RWPE1 (cell line): Measurements from ENCODE around the gene SHMT1.

Experiments
- CTCF ChIA-PET: fragments of 350-600 bp; sonication (Branson Sonifier 250); formaldehyde crosslinking; extraction: SDS; loops from one replicate; lab custom pipeline; 2021; lab: Yijun Ruan, JAX
- POLR2A ChIA-PET: fragments of 400-600 bp; formaldehyde crosslinking; extraction: SDS; loops from one replicate; lab custom pipeline; 2020; ENCODE audit warnings: antibody characterized with exemption; ENCODE audit not compliant: low non-redundant PET; lab: Yijun Ruan, JAX
- DNase-seq: peaks from one replicate; pipeline ENCODE4 v3.0.0; 2012; ENCODE audit warnings: low spot score
- H3K27ac ChIP-seq: fragments of 450-650 bp; 2 replicates; pipeline ENCODE4 v1.5.1; 2017
- TF ChIP-seq, protein P1 (sequence below): fragments of 450-650 bp; conservative IDR thresholded peaks from 2 replicates; pipeline ENCODE4 v1.5.1; 2017; ENCODE audit warnings: low read depth, mild to moderate bottlenecking

The SHMT1 gene

DNA sequence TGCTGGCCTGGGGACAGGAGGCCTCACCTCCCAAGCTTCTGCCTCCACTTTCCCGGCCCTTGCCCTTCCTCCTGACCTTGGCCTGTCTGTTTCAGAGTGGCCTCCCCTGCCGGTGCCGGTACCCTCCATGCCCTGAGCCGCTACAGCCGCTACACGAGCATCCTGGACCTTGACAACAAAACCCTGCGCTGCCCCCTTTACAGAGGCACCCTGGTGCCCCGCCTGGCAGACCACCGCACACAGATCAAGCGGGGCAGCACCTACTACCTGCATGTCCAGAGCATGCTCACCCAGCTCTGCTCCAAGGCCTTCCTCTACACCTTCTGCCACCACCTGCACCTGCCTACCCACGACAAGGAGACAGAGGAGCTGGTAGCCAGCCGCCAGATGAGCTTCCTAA lies 40.8 kb downstream of the SHMT1 start:
- TF ChIP-seq, protein P1, sequence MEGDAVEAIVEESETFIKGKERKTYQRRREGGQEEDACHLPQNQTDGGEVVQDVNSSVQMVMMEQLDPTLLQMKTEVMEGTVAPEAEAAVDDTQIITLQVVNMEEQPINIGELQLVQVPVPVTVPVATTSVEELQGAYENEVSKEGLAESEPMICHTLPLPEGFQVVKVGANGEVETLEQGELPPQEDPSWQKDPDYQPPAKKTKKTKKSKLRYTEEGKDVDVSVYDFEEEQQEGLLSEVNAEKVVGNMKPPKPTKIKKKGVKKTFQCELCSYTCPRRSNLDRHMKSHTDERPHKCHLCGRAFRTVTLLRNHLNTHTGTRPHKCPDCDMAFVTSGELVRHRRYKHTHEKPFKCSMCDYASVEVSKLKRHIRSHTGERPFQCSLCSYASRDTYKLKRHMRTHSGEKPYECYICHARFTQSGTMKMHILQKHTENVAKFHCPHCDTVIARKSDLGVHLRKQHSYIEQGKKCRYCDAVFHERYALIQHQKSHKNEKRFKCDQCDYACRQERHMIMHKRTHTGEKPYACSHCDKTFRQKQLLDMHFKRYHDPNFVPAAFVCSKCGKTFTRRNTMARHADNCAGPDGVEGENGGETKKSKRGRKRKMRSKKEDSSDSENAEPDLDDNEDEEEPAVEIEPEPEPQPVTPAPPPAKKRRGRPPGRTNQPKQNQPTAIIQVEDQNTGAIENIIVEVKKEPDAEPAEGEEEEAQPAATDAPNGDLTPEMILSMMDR, result no peak
- POLR2A ChIA-PET, result no interaction called here
- DNase-seq, result no peak
- CTCF ChIA-PET, result interaction anchor here (0.6 to 1.1 kb wide), 2 partner anchors 74 to 106 kb away, joined by 3 to 4 read pairs; no protein-coding TSS in a partner anchor
- H3K27ac ChIP-seq, result peak overlapping the region; percentile 20; the same call in 1 of the 2 replicates

DNA sequence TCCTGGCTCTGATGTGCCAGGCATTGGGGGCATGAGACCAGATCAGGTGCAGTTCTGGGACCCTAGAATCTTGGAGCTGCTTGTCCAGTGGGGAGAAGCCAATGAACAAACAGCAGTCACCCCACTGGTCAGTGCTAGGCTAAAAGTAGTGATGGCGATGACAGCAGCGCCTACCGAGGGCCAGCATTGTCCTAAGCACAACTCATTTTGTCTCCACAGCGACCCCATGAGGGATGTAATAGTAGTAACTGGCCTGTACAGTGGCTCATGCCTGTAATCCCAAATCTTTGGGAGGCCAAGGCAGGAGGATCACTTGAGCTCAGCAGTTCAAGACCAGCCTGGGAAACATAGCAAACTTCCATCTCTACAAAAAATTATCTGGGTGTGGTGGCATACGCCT lies 42.0 kb downstream of the SHMT1 start:
- H3K27ac ChIP-seq, result no peak overlapping the region
- CTCF ChIA-PET, result interaction anchor here (0.6 kb wide), 1 partner anchor 218 kb away, joined by 4 read pairs; no protein-coding TSS in a partner anchor
- POLR2A ChIA-PET, result no interaction called here
- TF ChIP-seq, protein P1, result no peak
- DNase-seq, result no peak

DNA sequence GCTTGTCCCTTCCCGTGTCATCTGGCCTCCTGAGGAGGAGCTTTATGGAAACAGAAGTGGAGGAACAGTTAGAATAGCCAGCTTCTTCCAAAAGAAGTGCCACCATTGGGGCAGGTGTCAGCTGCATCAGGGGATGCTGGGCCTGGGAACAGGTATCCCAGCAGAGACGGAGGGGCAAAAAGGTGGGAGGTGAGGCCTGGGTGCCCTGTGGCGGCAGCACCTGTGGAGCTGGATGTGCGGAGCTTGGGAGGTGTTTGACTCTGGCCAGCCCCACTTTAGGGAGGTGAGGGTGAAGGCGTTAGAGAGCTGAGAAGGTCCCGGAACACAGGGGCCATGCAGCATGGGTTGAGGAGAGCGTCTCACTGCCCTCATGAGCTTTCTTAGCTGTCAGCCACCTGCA lies 43.0 kb downstream of the SHMT1 start:
- POLR2A ChIA-PET, result no interaction called here
- CTCF ChIA-PET, result no interaction called here
- DNase-seq, result no peak
- H3K27ac ChIP-seq, result peak overlapping the region; percentile 18; the same call in 1 of the 2 replicates
- TF ChIP-seq, protein P1, result no peak

DNA sequence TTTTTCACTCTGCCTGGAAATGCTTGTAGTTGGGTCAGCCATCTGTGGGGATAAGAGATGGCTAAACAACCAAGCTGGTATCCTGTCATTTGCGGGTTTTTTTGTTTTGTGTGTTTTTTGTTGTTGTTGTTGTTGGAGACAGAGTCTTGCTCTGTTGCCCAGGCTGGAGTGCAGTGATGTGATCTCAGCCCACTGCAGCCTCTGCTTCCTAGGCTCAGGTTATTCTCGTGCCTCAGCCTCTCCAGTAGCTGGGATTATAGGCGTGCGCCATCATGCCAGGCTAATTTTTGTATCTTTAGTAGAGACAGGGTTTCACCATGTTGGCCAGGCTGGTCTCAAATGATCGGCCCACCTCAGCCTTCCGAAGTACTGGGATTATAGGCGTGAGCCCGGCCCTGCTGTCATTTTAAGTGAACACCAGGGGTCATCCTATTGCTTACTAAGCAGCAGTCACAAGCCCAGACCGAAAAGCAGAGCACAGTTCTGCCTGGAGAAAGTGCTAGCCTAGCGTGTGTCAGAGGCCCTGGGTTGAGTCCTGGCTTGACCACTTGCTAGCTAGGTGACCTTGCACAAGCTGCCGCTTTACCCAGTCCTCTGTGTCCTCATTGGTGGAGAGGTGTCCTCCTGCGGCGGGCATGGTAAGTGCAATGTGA lies 43.6 kb downstream of the SHMT1 start:
- ChIA-PET CTCF (interaction anchor here (0.6 kb wide), 1 partner anchor 306 kb away, joined by 5 read pairs; no protein-coding TSS in a partner anchor), POLR2A (no interaction called here)
- H3K27ac ChIP-seq, result peak overlapping the region; percentile 18; the same call in 1 of the 2 replicates
- TF ChIP-seq, protein P1, result no peak
- DNase-seq, result no peak

GRCh38 chr17:18318771-18319450 lies 44.4 kb downstream of the SHMT1 start:
- POLR2A ChIA-PET, result no interaction called here
- TF ChIP-seq, protein P1, result no peak
- CTCF ChIA-PET, result interaction anchor here (0.6 kb wide), 2 partner anchors 43 to 307 kb away, joined by 5 read pairs; no protein-coding TSS in a partner anchor
- H3K27ac ChIP-seq, result peak overlapping the region; percentile 12; the same call in 1 of the 2 replicates
- no peak for DNase-seq

- ChIA-PET CTCF (interaction anchor here (0.5 kb wide), 1 partner anchor 581 kb away, joined by 3 read pairs; no protein-coding TSS in a partner anchor), POLR2A (no interaction called here)
- no peak for DNase-seq
- TF ChIP-seq, protein P1, result no peak
- H3K27ac ChIP-seq, result peak overlapping the region; percentile 12; the same call in 1 of the 2 replicates
Observed at GRCh38 chr17:18318117-18318516, 45.2 kb downstream of the SHMT1 start.
